Measurements from ENCODE around the gene FBP1.
"Not testable (repeated sequence)": the region's sequence is repeated elsewhere in the genome, so short reads cannot be mapped to it uniquely, and the experiment has no call there.

FBP1 gene

GRCh38 chr9:94613003-94613402 is 26.3 kb downstream of the FBP1 start:
- no peak for DNase-seq (ENCODE audit: low spot score)

GRCh38 chr9:94612071-94612470 is 27.2 kb downstream of the FBP1 start:
- no peak for DNase-seq (ENCODE audit: low spot score)

GRCh38 chr9:94611638-94612068 is 27.7 kb downstream of the FBP1 start:
- DNase-seq (ENCODE audit: low spot score) = no peak

GRCh38 chr9:94610181-94610606 is 29.1 kb downstream of the FBP1 start:
- DNase-seq (ENCODE audit: low spot score) = no peak

- DNase-seq (ENCODE audit: low spot score) = no peak
Observed at GRCh38 chr9:94607423-94607691, 32.0 kb downstream of the FBP1 start.

- no peak for DNase-seq (ENCODE audit: low spot score)
Observed at GRCh38 chr9:94606646-94607422, 32.5 kb downstream of the FBP1 start.

GRCh38 chr9:94603259-94604160 is 35.8 kb downstream of the FBP1 start:
- DNase-seq (ENCODE audit: low spot score) = peak; percentile 47

GRCh38 chr9:94602666-94603065 is 36.7 kb downstream of the FBP1 start:
- no peak for DNase-seq (ENCODE audit: low spot score)

GRCh38 chr9:94600715-94601114 is 38.6 kb downstream of the FBP1 start:
- no peak for DNase-seq (ENCODE audit: low spot score)

- DNase-seq (ENCODE audit: low spot score) = no peak
Observed at GRCh38 chr9:94600258-94600657, 39.1 kb downstream of the FBP1 start.

GRCh38 chr9:94599102-94599501 is 40.2 kb downstream of the FBP1 start:
- DNase-seq (ENCODE audit: low spot score) = no peak

GRCh38 chr9:94593459-94594345 is 45.6 kb downstream of the FBP1 start, which contains the start of gene FBP2:
FBP2 (minus strand) TSS chr9:94593824; CDS start chr9:94593726, 98 bp downstream.
- DNase-seq (ENCODE audit: low spot score) = no peak

- DNase-seq (ENCODE audit: low spot score) = not testable (repeated sequence)
Observed at GRCh38 chr9:94592683-94593082, 46.6 kb downstream of the FBP1 start.

GRCh38 chr9:94591876-94592275 is 47.4 kb downstream of the FBP1 start:
- no peak for DNase-seq (ENCODE audit: low spot score)

GRCh38 chr9:94591046-94591545 is 48.2 kb downstream of the FBP1 start:
- DNase-seq (ENCODE audit: low spot score) = not testable (repeated sequence)

- no peak for DNase-seq (ENCODE audit: low spot score)
Observed at GRCh38 chr9:94588681-94589080, 50.6 kb downstream of the FBP1 start.

- DNase-seq (ENCODE audit: low spot score) = no peak
Observed at GRCh38 chr9:94586814-94587213, 52.5 kb downstream of the FBP1 start.

- no peak for DNase-seq (ENCODE audit: low spot score)
Observed at GRCh38 chr9:94586316-94586715, 53.0 kb downstream of the FBP1 start.

GRCh38 chr9:94584555-94584954 is 54.8 kb downstream of the FBP1 start:
- DNase-seq (ENCODE audit: low spot score) = peak; percentile 6

GRCh38 chr9:94581728-94582127 is 57.6 kb downstream of the FBP1 start:
- no peak for DNase-seq (ENCODE audit: low spot score)

GRCh38 chr9:94577571-94577970 is 61.7 kb downstream of the FBP1 start:
- no peak for DNase-seq (ENCODE audit: low spot score)

GRCh38 chr9:94577036-94577435 is 62.3 kb downstream of the FBP1 start:
- no peak for DNase-seq (ENCODE audit: low spot score)

Measured in CD4-positive, alpha-beta T cell treated with Interleukin-15 for 4 hours (primary cell).